Measurements from ENCODE around the gene LTB4R2.

LTB4R2 gene

DNA sequence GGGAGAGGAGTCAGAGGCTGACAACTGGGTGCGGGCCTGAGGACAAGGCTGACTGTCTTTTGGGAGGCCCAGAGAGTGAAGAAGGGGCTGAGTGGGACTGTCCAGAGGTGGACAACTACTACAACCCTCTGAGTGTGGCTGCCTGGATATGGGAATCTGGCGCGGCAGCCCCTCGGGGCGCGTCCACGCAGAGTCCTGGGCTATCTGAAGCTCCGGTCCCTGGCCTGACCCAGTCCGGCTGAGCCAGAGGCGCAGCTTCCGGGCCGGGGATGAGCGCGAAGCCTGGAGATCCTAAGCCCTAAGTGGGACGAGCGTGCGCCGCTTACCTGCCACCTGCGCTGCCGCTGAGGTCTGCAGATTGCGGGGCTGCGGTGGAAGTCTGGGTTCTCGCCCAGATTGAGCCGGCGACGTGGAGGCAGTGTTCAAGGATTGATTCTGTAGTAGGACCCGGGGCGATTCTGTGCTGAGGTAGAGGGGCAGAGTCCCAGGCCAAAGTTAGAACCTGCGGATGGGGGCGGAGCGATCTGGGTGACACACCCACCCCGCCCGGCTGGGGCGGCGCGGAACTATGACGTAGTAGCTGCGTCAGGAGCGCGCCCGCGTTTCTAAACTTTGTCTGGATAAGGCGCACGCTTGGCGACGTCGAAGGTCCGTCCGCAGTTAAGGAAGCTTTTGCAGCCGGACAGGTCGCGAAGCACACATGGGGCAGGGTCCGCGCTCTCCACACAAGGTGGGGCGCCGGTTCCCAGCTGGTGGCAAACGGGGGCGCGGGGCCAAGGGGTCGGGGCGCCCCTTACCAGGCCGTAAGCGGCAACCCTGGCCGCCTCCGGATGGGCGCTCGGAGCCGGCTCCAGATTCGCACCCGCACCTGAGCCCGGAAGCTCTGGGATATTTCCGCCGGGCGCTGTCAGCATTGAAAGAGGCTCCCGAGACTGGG lies 10.4 kb upstream of the LTB4R2 start, which contains the start of the genes DHRS1 and NOP9:
DHRS1 (minus strand) TSS at position 526 of the 937 bp plus-strand sequence. CDS start 674 bp downstream, outside the sequence.
NOP9 (plus strand) TSS at position 596 of the 937 bp plus-strand sequence; CDS start at position 701, 105 bp downstream.
- FAIRE-seq, result peak; percentile 12

DNA sequence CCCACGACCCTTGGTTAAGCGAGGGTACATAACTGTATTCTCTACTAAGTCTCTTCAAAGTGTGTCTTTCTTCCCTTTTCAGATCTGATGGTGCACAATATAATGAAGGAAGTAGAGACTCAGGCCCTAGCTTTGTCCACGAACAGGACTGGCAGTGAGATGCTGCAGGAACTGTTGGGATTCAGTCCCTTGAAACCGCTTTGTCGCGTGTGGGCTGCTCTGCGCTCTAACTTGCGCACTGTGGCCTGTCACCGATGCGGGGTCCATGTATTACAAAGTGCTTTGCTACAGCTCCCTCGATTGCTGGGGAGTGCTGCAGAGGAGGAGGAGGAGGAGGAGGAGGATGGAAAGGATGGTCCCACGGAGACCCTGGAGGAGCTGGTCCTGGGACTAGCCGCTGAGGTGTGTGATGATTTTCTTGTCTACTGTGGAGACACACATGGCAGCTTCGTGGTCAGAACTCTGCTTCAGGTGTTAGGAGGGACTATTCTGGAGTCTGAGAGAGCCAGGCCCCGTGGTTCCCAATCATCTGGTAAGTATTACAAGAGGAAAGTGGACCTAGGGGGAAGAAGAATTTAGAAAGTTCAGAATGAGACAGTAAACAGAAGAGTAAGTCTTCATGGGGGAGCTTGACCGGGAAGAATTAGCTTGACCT lies 9.5 kb upstream of the LTB4R2 start:
- no peak for FAIRE-seq

DNA sequence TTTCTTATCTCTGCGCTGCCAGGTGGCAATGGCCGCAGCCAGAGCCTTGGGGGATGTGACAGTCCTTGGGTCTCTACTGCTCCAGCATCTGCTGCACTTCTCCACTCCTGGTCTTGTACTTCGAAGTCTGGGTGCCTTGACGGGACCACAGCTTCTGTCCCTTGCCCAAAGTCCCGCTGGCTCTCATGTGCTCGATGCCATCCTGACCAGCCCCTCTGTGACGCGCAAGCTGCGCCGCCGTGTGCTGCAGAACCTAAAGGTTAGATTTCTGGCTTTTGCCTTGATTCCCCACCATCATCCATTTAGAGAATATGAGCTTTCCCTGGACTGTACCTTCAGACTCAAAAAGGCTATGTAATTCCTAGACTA lies 5.9 kb upstream of the LTB4R2 start:
- FAIRE-seq, result no peak

DNA sequence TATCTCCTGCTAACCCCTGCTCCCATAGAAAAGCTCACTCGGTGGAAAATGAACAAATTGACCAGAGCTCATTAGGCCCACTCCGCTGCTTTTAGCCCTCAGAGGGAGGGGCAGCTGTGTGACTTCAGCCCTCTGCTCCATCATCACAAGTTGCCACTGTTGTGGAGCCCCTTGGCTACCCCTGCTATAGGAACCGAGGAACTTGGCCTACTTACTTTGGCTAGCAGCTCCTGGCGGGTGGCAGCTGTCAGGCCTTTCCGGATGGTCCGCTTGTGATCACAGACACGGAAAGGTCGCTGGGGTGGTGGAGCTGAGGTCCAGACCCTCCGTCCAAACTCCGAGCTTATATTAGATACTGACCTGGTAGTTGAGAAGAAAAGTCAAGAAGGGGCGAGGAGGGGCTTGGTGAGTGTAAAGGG lies 2.8 kb upstream of the LTB4R2 start:
- no peak for FAIRE-seq

DNA sequence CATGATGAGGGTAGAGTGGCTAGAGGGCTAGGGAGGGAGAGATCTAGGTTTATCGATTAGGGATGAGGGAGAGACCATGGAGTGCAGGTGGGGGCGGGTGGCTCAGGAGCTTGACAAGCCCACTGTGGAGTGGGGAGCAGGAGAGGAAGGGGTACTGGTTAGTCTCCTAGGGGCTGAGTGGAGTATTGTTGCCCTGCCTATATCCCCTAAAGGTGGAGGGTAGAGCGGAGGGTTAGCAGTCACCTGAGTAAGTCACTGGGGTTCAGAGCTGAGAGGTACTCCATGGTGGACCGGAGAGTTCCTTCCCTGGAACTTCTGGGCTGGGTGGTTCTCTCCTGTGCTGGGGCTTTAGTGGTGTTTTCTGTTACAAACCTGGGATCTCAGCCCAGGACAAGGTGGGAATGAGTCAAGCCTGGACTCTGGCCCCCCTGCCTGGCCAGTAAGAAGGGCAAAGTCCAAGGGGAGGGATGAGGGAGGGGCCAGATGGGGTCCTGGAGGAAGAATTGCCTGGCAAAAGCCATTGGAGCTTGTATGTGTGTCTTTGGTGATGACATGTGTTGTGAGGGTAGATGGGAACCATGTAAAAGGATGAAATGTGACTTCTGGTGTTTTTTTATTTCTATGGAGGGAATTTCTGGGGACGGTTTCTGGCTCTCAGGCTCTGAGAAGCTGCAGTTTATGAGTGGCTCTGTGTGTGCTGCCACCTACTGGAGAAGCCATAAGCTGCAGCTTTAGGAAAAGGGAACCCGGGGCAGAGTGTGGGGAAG lies 2.2 kb upstream of the LTB4R2 start, which contains the start of gene CIDEB:
CIDEB (minus strand) TSS at position 403 of the 767 bp plus-strand sequence; CDS start at position 284, 119 bp downstream.
- FAIRE-seq, result no peak

DNA sequence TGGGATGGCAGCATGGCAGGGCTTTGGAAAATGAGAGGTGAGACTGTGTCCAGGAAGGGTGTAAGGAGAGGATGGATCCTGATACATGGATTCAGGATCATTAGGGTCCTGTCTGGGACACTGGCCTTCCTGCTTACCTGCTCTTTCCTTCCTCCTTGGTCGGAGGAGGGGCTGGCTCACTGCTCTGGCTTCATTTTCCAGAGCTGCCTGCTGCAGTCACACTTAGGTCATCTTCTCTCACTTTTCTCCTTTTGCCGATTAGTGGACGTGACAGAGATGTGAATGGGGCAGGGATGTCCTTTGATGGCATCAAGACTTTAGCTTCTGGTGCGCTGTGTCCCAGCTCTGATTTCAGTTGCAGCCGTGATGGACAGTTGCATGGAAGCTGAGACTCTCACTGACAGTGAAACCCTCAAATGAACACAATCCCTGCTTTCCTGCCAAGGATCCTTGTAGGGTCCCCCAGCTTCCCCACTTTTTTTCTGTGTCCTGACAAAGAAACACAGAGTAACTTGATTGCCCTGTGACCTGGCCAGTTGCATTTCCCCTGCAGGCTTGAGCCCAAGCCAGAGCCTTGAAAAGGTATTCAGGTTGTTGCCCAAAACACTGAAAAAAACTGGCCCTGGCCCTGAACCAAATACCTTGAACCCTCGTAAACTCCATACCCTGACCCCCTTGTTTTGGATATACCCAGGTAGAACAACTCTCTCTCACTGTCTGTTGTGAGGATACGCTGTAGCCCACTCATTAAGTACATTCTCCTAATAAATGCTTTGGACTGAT lies 1.4 kb upstream of the LTB4R2 start:
- FAIRE-seq, result no peak

DNA sequence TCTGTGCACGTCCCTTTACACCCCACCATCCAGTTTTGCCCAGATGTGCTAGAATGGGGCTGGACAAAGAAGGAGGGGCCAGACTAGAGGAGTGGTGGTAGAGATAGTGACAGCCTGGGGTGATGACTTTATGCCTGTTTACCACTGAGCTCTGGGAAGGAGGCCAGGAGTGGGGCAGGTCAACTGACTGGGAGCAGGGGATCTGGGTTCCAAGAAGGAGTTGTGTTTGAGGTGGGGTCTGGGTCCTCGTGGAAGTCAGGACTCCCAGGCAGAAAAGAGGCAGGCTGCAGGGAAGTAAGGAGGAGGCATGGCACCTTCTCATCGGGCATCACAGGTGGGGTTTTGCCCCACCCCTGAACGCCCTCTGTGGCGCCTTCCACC lies 315 bp downstream of the LTB4R2 start:
- no peak for FAIRE-seq

DNA sequence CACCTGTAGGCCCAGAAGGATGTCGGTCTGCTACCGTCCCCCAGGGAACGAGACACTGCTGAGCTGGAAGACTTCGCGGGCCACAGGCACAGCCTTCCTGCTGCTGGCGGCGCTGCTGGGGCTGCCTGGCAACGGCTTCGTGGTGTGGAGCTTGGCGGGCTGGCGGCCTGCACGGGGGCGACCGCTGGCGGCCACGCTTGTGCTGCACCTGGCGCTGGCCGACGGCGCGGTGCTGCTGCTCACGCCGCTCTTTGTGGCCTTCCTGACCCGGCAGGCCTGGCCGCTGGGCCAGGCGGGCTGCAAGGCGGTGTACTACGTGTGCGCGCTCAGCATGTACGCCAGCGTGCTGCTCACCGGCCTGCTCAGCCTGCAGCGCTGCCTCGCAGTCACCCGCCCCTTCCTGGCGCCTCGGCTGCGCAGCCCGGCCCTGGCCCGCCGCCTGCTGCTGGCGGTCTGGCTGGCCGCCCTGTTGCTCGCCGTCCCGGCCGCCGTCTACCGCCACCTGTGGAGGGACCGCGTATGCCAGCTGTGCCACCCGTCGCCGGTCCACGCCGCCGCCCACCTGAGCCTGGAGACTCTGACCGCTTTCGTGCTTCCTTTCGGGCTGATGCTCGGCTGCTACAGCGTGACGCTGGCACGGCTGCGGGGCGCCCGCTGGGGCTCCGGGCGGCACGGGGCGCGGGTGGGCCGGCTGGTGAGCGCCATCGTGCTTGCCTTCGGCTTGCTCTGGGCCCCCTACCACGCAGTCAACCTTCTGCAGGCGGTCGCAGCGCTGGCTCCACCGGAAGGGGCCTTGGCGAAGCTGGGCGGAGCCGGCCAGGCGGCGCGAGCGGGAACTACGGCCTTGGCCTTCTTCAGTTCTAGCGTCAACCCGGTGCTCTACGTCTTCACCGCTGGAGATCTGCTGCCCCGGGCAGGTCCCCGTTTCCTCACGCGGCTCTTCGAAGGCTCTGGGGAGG lies 985 bp downstream of the LTB4R2 start, which contains the start of gene LTB4R:
LTB4R (plus strand) TSS at position 857 of the 959 bp plus-strand sequence. CDS start 4,150 bp downstream, outside the sequence.
- no peak for FAIRE-seq

DNA sequence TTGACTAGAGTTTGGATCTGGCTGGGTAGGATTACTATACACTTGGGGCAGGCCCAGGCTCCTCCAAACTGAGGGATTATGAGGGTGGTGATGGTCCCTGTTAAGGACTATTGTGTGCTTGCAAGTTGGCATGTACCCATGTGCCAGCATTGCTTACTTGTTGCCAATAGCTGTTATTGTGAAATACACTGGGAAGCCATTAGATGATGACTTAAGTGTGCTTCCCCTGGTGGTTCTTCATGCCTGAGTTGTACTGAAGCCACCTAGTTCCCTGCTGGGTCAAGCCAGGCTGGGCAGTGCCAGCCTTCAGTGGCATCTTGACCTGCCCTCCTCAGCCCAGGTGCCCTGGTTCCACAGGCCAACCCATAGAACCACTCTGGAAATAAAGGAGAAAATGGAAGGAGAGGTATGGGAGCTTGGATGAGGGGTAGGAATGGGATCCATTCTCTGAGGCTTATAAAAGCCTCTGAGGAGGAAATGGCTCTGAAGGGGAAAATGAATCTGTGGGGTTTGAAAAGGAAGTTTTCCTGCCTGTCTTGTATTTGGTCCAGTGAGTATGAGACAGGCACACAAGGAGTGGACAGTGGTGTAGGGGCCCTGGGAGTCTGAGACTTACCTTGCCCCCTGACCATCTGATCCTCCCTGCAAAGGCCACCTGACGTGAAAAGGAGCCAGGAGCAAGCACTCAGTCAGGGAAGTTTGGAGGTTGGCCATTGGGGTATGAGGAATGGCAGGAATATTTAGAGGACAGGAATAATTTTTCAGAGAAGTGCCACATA lies 2.1 kb downstream of the LTB4R2 start:
- no peak for FAIRE-seq

DNA sequence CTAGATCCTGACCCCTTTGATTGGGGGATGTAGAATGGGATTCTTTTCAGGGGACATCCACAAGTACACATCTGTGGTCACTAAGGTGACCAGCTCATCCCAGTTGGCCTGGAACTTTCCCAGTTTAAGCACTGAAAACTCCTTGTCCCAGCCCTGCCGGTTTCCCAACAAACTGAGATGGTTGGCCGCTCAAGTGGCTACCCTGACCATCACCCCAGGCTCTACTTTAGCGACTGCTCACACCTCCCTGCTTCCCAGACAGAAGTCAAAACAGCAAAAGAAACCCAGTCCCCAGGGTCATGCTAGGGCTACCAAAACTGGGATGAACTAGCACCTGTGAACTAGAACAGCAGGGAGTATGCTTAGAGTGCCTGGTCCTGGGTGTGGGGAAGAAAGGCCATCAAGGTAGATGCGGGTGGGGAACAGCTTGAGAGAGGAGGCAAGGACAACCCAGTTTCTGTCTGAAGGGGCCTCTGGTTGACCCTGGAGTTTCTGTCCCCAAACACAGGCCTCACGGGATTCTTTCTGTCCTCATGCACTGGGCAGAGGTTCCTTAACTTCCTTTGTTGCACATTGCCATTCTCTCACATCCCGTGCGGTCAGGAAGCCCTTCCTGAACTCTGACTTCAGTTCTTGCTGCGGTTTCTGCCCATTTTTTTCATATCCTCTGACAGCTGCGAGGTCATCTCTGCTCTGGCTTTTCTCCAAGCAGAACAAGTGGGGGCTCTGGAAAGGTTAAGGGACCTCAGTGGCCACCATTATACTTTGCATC lies 3.0 kb downstream of the LTB4R2 start:
- no peak for FAIRE-seq

DNA sequence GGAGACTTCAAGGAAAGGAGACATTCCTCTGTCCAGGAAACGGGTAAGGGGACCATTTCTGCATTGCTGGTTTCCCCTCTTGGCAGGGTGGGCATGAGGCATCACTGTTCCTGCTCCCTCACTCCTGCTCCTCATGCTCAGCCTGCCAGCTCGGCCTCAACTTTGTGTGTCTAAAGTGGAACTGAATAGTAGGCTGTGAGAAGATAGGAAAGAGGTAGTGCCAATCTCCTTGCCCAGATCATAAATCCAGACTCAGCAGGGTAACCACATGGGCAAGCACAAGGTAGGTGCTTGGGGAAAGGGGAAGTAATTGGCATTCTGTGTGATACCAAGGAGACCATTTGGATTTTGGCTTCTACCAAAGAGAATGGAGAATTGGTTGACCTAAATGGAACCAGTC lies 4.0 kb downstream of the LTB4R2 start:
- FAIRE-seq, result no peak

DNA sequence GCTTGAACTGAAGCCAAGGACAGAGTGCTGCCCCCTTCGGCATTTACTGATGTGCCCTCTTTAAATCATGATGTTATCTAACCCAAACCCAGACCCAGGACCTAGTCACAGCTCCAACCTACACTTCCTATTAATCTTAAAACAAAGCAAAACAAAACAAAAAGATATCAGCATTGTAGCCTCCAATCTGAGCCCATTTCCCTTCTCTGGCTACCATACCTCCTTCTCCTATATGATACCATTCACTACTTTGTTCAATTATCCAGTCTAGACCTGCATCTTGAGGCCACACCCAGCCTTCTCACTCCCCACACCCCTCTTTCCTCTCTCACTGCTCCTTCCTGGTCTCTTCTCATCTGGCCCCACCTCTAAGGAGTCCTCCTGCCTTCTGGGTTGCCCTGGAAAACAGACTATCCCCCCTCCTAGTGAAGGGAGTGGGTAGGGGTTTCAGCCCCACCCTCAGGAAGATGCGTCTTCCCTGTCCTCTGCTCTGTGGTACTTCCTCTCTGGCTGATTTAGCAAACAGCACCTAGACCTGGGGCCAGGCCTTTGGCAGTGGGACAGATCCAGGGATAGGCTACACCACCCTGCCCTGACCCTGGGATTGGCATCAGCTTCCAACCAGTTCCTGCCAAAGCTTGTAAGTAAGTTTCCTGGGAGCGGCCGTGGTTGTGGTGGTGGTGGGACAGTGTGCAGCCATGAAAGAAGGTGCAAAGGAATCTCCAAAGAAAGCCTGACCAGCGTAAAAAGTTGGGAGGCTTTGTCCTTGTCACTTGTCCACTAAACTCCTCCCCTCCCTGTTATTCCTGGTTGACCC lies 4.6 kb downstream of the LTB4R2 start:
- FAIRE-seq, result no peak

DNA sequence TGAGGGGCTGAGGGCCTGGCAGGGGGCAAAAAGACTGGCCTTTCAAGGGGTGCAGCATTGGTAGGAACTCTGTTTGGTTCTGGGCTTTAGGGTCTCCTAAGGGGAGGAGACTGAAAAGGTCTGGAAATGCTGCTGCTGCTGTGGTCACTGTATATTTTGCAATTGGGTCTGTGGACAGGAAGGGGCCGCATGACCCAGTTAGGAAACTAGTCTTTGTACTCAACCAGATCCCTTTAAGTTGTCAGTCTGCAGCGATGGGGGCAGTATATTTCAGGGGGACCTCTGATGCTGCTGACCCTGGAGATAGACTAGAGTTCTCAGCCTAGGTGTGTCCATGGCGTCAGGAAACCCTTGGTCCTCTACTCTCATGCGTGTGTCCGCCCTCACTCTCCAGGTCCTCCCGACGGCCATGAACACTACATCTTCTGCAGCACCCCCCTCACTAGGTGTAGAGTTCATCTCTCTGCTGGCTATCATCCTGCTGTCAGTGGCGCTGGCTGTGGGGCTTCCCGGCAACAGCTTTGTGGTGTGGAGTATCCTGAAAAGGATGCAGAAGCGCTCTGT lies 5.4 kb downstream of the LTB4R2 start:
- no peak for FAIRE-seq

DNA sequence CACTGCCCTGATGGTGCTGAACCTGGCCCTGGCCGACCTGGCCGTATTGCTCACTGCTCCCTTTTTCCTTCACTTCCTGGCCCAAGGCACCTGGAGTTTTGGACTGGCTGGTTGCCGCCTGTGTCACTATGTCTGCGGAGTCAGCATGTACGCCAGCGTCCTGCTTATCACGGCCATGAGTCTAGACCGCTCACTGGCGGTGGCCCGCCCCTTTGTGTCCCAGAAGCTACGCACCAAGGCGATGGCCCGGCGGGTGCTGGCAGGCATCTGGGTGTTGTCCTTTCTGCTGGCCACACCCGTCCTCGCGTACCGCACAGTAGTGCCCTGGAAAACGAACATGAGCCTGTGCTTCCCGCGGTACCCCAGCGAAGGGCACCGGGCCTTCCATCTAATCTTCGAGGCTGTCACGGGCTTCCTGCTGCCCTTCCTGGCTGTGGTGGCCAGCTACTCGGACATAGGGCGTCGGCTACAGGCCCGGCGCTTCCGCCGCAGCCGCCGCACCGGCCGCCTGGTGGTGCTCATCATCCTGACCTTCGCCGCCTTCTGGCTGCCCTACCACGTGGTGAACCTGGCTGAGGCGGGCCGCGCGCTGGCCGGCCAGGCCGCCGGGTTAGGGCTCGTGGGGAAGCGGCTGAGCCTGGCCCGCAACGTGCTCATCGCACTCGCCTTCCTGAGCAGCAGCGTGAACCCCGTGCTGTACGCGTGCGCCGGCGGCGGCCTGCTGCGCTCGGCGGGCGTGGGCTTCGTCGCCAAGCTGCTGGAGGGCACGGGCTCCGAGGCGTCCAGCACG lies 6.1 kb downstream of the LTB4R2 start:
- FAIRE-seq, result no peak

DNA sequence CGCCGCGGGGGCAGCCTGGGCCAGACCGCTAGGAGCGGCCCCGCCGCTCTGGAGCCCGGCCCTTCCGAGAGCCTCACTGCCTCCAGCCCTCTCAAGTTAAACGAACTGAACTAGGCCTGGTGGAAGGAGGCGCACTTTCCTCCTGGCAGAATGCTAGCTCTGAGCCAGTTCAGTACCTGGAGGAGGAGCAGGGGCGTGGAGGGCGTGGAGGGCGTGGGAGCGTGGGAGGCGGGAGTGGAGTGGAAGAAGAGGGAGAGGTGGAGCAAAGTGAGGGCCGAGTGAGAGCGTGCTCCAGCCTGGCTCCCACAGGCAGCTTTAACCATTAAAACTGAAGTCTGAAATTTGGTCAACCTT lies 6.6 kb downstream of the LTB4R2 start:
- FAIRE-seq, result no peak

DNA sequence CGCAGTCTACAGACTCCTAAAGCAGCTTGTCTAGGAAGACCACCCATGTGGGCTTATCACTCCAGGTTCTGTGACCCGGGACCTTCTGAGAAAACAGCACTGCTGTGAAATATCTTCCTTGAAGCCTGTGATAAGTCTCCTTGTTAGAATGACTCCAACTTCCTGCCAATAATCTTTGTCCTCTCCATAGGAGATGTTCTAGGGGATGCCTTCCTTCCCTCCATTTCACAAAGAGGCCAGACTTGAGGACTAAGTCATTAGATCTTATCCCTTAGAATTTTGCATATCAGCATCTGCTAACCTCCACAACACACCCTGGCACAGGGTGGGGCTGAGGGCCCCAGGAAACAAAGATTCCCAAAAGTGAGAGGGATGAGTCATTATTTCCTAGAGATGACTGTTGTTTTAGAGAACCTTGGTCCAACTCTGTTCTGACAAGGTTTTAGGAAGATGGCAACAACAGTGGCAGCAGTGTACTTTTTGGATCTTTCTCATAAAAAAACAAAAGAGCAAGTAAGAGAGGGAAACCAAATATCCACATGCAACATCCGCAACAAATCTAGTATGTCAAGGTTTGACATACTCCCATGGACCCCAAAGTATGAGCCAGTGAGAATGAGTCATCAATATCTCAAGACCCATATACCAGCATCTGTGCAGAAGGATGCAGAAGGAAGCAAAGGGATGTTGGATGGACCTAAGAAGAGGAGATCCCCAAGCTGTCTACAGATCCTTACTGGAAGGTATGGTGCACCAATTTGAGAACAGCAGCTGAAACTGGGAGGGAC lies 7.4 kb downstream of the LTB4R2 start:
- no peak for FAIRE-seq

All from endometrium (tissue), 2 donors.